ENCODE measurements around the gene TNNI3.

DNA sequence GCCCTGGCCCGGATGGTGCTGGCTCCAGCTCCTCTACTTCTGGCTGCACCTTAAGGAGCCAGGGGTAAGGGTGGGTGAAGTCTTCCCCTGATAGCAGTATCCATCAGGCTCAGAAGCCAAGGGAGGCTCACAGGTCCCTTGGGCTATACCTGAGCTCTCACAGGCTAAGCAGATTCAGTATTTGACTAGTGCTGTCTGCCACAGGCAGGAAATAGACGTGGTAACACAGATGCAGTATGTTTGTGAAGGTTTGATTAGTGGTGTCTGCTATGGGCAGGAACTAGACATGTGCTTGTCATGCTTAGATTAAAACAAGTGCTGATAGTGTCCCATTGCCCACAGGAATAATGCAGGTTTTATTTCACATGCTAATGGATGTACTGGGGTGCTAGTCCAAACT lies 18.5 kb upstream of the TNNI3 start:
- TF ChIP-seq, protein P1, sequence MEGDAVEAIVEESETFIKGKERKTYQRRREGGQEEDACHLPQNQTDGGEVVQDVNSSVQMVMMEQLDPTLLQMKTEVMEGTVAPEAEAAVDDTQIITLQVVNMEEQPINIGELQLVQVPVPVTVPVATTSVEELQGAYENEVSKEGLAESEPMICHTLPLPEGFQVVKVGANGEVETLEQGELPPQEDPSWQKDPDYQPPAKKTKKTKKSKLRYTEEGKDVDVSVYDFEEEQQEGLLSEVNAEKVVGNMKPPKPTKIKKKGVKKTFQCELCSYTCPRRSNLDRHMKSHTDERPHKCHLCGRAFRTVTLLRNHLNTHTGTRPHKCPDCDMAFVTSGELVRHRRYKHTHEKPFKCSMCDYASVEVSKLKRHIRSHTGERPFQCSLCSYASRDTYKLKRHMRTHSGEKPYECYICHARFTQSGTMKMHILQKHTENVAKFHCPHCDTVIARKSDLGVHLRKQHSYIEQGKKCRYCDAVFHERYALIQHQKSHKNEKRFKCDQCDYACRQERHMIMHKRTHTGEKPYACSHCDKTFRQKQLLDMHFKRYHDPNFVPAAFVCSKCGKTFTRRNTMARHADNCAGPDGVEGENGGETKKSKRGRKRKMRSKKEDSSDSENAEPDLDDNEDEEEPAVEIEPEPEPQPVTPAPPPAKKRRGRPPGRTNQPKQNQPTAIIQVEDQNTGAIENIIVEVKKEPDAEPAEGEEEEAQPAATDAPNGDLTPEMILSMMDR (IDR thresholded peaks at IDR 0.05; ENCODE audit: low read depth, low read length): no peak
- TF ChIP-seq, protein P2, sequence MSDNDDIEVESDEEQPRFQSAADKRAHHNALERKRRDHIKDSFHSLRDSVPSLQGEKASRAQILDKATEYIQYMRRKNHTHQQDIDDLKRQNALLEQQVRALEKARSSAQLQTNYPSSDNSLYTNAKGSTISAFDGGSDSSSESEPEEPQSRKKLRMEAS (IDR thresholded peaks at IDR 0.05; ENCODE audit: low read depth, low read length): 0 out of 2 replicates have a peak, but pooled peaks have one; percentile 27
- no peak for TF ChIP-seq POLR2A (IDR thresholded peaks at IDR 0.05; ENCODE audit: extremely low read depth, insufficient read length)

Data from NB4 (cell line).